SK-N-SH treated with all-trans-retinoic acid at 6 μM for 48 hours (cell line): ENCODE data around the gene KCNJ18.
A peak's percentile ranks its signal among the peaks of the same experiment; 100 is the strongest.
"Not testable (repeated sequence)": the region's sequence is repeated elsewhere in the genome, so short reads cannot be mapped to it uniquely, and the experiment has no call there.

Experiments used
- ATAC-seq: fragments of 200-7000 bp; cut with Tn5 transposase; 3 replicates; pipeline ENCODE4 v1.9.1; 2020; ENCODE audit warnings: mild to moderate bottlenecking, moderate library complexity
- ARNTL ChIP-seq: fragments of 450-650 bp; formaldehyde crosslinking; IDR thresholded peaks from 2 replicates; pipeline ENCODE4 v1.5.0; 2020; ENCODE audit warnings: low read depth, mild to moderate bottlenecking, moderate library complexity, borderline replicate concordance
- BACH2 ChIP-seq: fragments of 250-450 bp; sonication (Bioruptor Pico); IDR thresholded peaks from 2 replicates; pipeline ENCODE4 v1.9.0; 2021; ENCODE audit warnings: mild to moderate bottlenecking, borderline replicate concordance
- CREB5 ChIP-seq: fragments of 250-450 bp; sonication (Bioruptor Pico); IDR thresholded peaks from 2 replicates; pipeline ENCODE4 v1.5.1; 2020; ENCODE audit warnings: low read depth, mild to moderate bottlenecking, moderate library complexity
- CSDC2 ChIP-seq: fragments of 250-450 bp; sonication (Bioruptor Pico); IDR thresholded peaks from 2 replicates; pipeline ENCODE4 v1.5.0; 2020; ENCODE audit warnings: mild to moderate bottlenecking, moderate library complexity
- ISL1 ChIP-seq: fragments of 250-450 bp; sonication (Bioruptor Pico); IDR thresholded peaks from 2 replicates; pipeline ENCODE4 v2.1.2; 2022; ENCODE audit warnings: mild to moderate bottlenecking, moderate library complexity
- PATZ1 ChIP-seq: fragments of 250-450 bp; sonication (Bioruptor Pico); IDR thresholded peaks from 2 replicates; pipeline ENCODE4 v1.8.0; 2020; ENCODE audit warnings: mild to moderate bottlenecking, moderate library complexity, borderline replicate concordance
- POU6F1 ChIP-seq: fragments of 250-450 bp; sonication (Bioruptor Pico); IDR thresholded peaks from 2 replicates; pipeline ENCODE4 v1.8.0; 2021; ENCODE audit warnings: low read depth, mild to moderate bottlenecking, moderate library complexity, borderline replicate concordance
- SNAI2 ChIP-seq: fragments of 250-450 bp; sonication (Bioruptor Pico); IDR thresholded peaks from 2 replicates; pipeline ENCODE4 v1.5.0; 2020; ENCODE audit warnings: mild to moderate bottlenecking, moderate library complexity
- TCF4 ChIP-seq: fragments of 250-450 bp; sonication (Bioruptor Pico); IDR thresholded peaks from 2 replicates; pipeline ENCODE4 v1.8.0; 2021; ENCODE audit warnings: mild to moderate bottlenecking, moderate library complexity, borderline replicate concordance
- TOX ChIP-seq: fragments of 250-450 bp; sonication (Bioruptor Pico); IDR thresholded peaks from 2 replicates; pipeline ENCODE4 v1.8.0; 2021; ENCODE audit warnings: mild to moderate bottlenecking, moderate library complexity, borderline replicate concordance
- TSHZ2 ChIP-seq: fragments of 250-450 bp; sonication (Bioruptor Pico); IDR thresholded peaks from 2 replicates; pipeline ENCODE4 v1.5.0; 2020; ENCODE audit warnings: mild to moderate bottlenecking, moderate library complexity
- ZC3H10 ChIP-seq: fragments of 250-450 bp; sonication (Bioruptor Pico); IDR thresholded peaks from 2 replicates; pipeline ENCODE4 v1.5.1; 2021; ENCODE audit warnings: mild to moderate bottlenecking, moderate library complexity
- ZFP30 ChIP-seq: fragments of 450-650 bp; formaldehyde crosslinking; IDR thresholded peaks from 2 replicates; pipeline ENCODE4 v1.5.0; 2022; ENCODE audit warnings: mild to moderate bottlenecking, moderate library complexity
- ZNF8 ChIP-seq: fragments of 450-650 bp; formaldehyde crosslinking; IDR thresholded peaks from 2 replicates; pipeline ENCODE4 v1.5.0; 2020; ENCODE audit warnings: mild to moderate bottlenecking, moderate library complexity

KCNJ18 gene

GRCh38 chr17:21671437-21671836 lies 20.9 kb upstream of the KCNJ18 start:
- not testable (repeated sequence) for ATAC-seq

- not testable (repeated sequence) for ATAC-seq
Observed at GRCh38 chr17:21671871-21672270, 20.5 kb upstream of the KCNJ18 start.

GRCh38 chr17:21673451-21674241 lies 18.7 kb upstream of the KCNJ18 start:
- ATAC-seq: not testable (repeated sequence)

GRCh38 chr17:21674242-21674731 lies 18.0 kb upstream of the KCNJ18 start:
- ATAC-seq: peak; percentile 74
- TF ChIP-seq ISL1 (CRISPR knock-in tag) (no peak), ZNF8 (CRISPR knock-in tag) (no peak)

- not testable (repeated sequence) for ATAC-seq
Observed at GRCh38 chr17:21674891-21675738, 17.2 kb upstream of the KCNJ18 start.

GRCh38 chr17:21675739-21676130 lies 16.6 kb upstream of the KCNJ18 start:
- not testable (repeated sequence) for ATAC-seq

GRCh38 chr17:21676281-21677111 lies 15.8 kb upstream of the KCNJ18 start:
- ATAC-seq: no peak
- TF ChIP-seq ZC3H10 (CRISPR knock-in tag): no peak
- no peak for TF ChIP-seq ZFP30 (CRISPR knock-in tag)
- TF ChIP-seq TOX (CRISPR knock-in tag): no peak
- TF ChIP-seq BACH2: no peak
- no peak for TF ChIP-seq ZNF8 (CRISPR knock-in tag)
- TF ChIP-seq ARNTL (CRISPR knock-in tag): no peak
- no peak for TF ChIP-seq POU6F1
- TF ChIP-seq TSHZ2 (CRISPR knock-in tag): no peak
- TF ChIP-seq CREB5 (CRISPR knock-in tag): no peak
- no peak for TF ChIP-seq SNAI2 (CRISPR knock-in tag)
- no peak for TF ChIP-seq PATZ1 (CRISPR knock-in tag)
- TF ChIP-seq CSDC2 (CRISPR knock-in tag): no peak
- no peak for TF ChIP-seq ISL1 (CRISPR knock-in tag)
- TF ChIP-seq TCF4 (CRISPR knock-in tag): no peak
